Activated CD8-positive, alpha-beta memory T cell treated with anti-CD3 and anti-CD28 coated beads, Interleukin-2, amount 50 U/mL, for 4 hours (primary cell): ENCODE results near the gene AQP12A.
"Not testable (repeated sequence)": the region's sequence is repeated elsewhere in the genome, so short reads cannot be mapped to it uniquely, and the experiment has no call there.

Experiments
- DNase-seq: peaks from one replicate; pipeline ENCODE4 v3.0.0-alpha.2; 2020

AQP12A gene

GRCh38 chr2:240689975-240690374 is 1.7 kb upstream of the AQP12A start:
- DNase-seq, result no peak

GRCh38 chr2:240690421-240691074 is 1.1 kb upstream of the AQP12A start:
- peak; percentile 13 for DNase-seq

- not testable (repeated sequence) for DNase-seq
Observed at GRCh38 chr2:240691075-240691427, 615 bp upstream of the AQP12A start.

- DNase-seq, result not testable (repeated sequence)
Observed at GRCh38 chr2:240692583-240693561, 1.2 kb downstream of the AQP12A start.

GRCh38 chr2:240694304-240694703 is 2.6 kb downstream of the AQP12A start:
- not testable (repeated sequence) for DNase-seq

GRCh38 chr2:240695593-240695992 is 3.9 kb downstream of the AQP12A start:
- DNase-seq, result not testable (repeated sequence)

GRCh38 chr2:240696469-240696868 is 4.8 kb downstream of the AQP12A start:
- DNase-seq, result not testable (repeated sequence)

GRCh38 chr2:240698852-240699561 is 7.3 kb downstream of the AQP12A start:
- DNase-seq, result not testable (repeated sequence)

GRCh38 chr2:240699835-240700234 is 8.2 kb downstream of the AQP12A start:
- DNase-seq, result not testable (repeated sequence)

GRCh38 chr2:240700616-240701015 is 8.9 kb downstream of the AQP12A start:
- not testable (repeated sequence) for DNase-seq

- DNase-seq, result no peak
Observed at GRCh38 chr2:240701091-240701735, 9.5 kb downstream of the AQP12A start.

- DNase-seq, result no peak
Observed at GRCh38 chr2:240701736-240702639, 10.3 kb downstream of the AQP12A start.

GRCh38 chr2:240702640-240703011 is 11.0 kb downstream of the AQP12A start:
- DNase-seq, result no peak

- no peak for DNase-seq
Observed at GRCh38 chr2:240703417-240704341, 12.0 kb downstream of the AQP12A start.

- peak; percentile 43 for DNase-seq
Observed at GRCh38 chr2:240704651-240705050, 13.0 kb downstream of the AQP12A start.

GRCh38 chr2:240705204-240705791 is 13.6 kb downstream of the AQP12A start:
- DNase-seq, result no peak

GRCh38 chr2:240707043-240707756 is 15.5 kb downstream of the AQP12A start:
- DNase-seq, result no peak

- no peak for DNase-seq
Observed at GRCh38 chr2:240707821-240708220, 16.2 kb downstream of the AQP12A start.

GRCh38 chr2:240708457-240708856 is 16.8 kb downstream of the AQP12A start:
- DNase-seq, result no peak
